SK-MEL-5 (cell line): Measurements from ENCODE around the gene ANO3. TPM values are rescaled to one million over a fixed set of nuclear protein-coding genes. Genes with fewer than 3 reads are reported as not detected.

Experiments used
- DNase-seq: peaks from one replicate; pipeline ENCODE4 v3.0.0-alpha.2; 2016; ENCODE audit warnings: low read depth, low spot score
- in situ Hi-C: cut with HindIII; loops from 2 replicates; pipeline ENCODE4 v1.10.0; 2016; ENCODE audit warnings: low sequenced_read_pairs, high pct_unique_total_duplicates, low pct_unique_long_range_greater_than_20kb
- total RNA-seq: library from RNA; depleted of rRNA; stranded (reverse); fragments of >200 nt; shearing (Covaris generic); gene quantifications from 2 replicates; pipeline ENCODE4 v1.2.3, GENCODE V29; 2014; rRNA removed

The ANO3 gene
- total RNA-seq, 1 experiment from 2014 or later: 1.5 TPM

- in situ Hi-C loops: no loop called here
- no peak for DNase-seq
Measured at GRCh38 chr11:26708736-26709456, 377.0 kb downstream of the ANO3 start.

GRCh38 chr11:26710489-26710888, 378.6 kb downstream of the ANO3 start:
- no peak for DNase-seq
- in situ Hi-C loops: no loop called here

- in situ Hi-C loops: no loop called here
- no peak for DNase-seq
Measured at GRCh38 chr11:26712497-26712896, 380.6 kb downstream of the ANO3 start.

Other genes with a start within 250 kb of the ANO3 start
- 0.32 and 0.45 TPM in 2 replicates for gene MUC15, start 240.1 kb downstream of the ANO3 start, total RNA-seq